HepG2 (cell line): ENCODE measurements around the gene TTC22. TPM values are rescaled to one million over a fixed set of nuclear protein-coding genes. Genes with fewer than 3 reads are reported as not detected.
A peak's percentile ranks its signal among the peaks of the same experiment; 100 is the strongest.

Experiments
- BHLHE40 ChIP-seq: IDR thresholded peaks from 2 replicates; pipeline ENCODE4 v1.6.1; 2011; ENCODE audit warnings: low read length, improper control_type of control experiment
- DPF2 ChIP-seq: sonication (generic); formaldehyde crosslinking; IDR thresholded peaks from 2 replicates; pipeline ENCODE4 v1.4.0; 2020; ENCODE audit warnings: mild to moderate bottlenecking, low read depth, missing genetic modification reagents, borderline replicate concordance
- KDM5B ChIP-seq: sonication (generic); formaldehyde crosslinking; IDR thresholded peaks from 2 replicates; pipeline ENCODE4 v1.4.0; 2020; ENCODE audit warnings: missing genetic modification reagents, mild to moderate bottlenecking, borderline replicate concordance
- POLR2AphosphoS5 ChIP-seq: IDR thresholded peaks from 2 replicates; pipeline ENCODE4 v1.6.1; 2012; ENCODE audit warnings: low read depth, low read length
- PRPF4 ChIP-seq: fragments of 200-400 bp; formaldehyde crosslinking; IDR thresholded peaks from 2 replicates; pipeline ENCODE4 v1.6.1; 2016; ENCODE audit warnings: low read length, low read depth; ENCODE audit not compliant: poor library complexity, severe bottlenecking
- RBM39 ChIP-seq: fragments of 200-400 bp; formaldehyde crosslinking; IDR thresholded peaks from one replicate; pipeline ENCODE4 v1.6.1; 2018; ENCODE audit warnings: antibody characterized with exemption, mild to moderate bottlenecking, low read depth, low read length; ENCODE audit not compliant: poor library complexity, severe bottlenecking
- RORA ChIP-seq: sonication (generic); formaldehyde crosslinking; IDR thresholded peaks from 2 replicates; pipeline ENCODE4 v1.5.0; 2020; ENCODE audit warnings: mild to moderate bottlenecking, missing genetic modification reagents, moderate library complexity
- SOX13 ChIP-seq, 3 experiments: fragments of 450-650 bp in 1 of 3; sonication (generic) in 1 of 3; formaldehyde crosslinking in 1 of 3; IDR thresholded peaks in 2 of 3; conservative IDR thresholded peaks in 1 of 3; 2 replicates each; pipeline versions ENCODE4 v1.5.0 to v1.6.1; 2016 to 2020; ENCODE audit warnings: antibody characterized with exemption in 1 of 3, mild to moderate bottlenecking in 1 of 3, missing compliant biosample characterization in 1 of 3, missing genetic modification reagents in 1 of 3, moderate library complexity in 1 of 3
- ZKSCAN5 ChIP-seq: sonication (generic); formaldehyde crosslinking; IDR thresholded peaks from 2 replicates; pipeline ENCODE4 v1.5.1; 2020; ENCODE audit warnings: mild to moderate bottlenecking, missing genetic modification reagents
- ZNF556 ChIP-seq: sonication (generic); formaldehyde crosslinking; IDR thresholded peaks from 2 replicates; pipeline ENCODE4 v1.4.0; 2020; ENCODE audit warnings: mild to moderate bottlenecking, missing genetic modification reagents, borderline replicate concordance
- ZNF670 ChIP-seq: sonication (generic); formaldehyde crosslinking; IDR thresholded peaks from 2 replicates; pipeline ENCODE4 v1.8.0; 2022; ENCODE audit warnings: mild to moderate bottlenecking, missing genetic modification reagents, borderline replicate concordance
- polyA plus RNA-seq, 8 experiments: library from polyadenylated mRNA; depleted of rRNA in 3 of 8; stranded (reverse) in 7 of 8; unstranded in 1 of 8; fragments of >200 nt; fragmentation: Illumina TruSeq in 4 of 8; extraction: Trizol in 4 of 8; gene quantifications; 2 replicates each; pipeline versions ENCODE4 v1.2.1 to v1.2.3, GENCODE V29; 2011 to 2016; ENCODE audit warnings: low read depth in 4 of 8, missing spikeins in 1 of 8, mixed read lengths in 1 of 8; ENCODE audit not compliant: insufficient read depth in 1 of 8
- total RNA-seq, 5 experiments: library from RNA; depleted of rRNA; stranded (reverse); fragments of >200 nt; fragmentation: Illumina TruSeq; extraction: Trizol; gene quantifications; 2 replicates each; pipeline ENCODE4 v1.2.3, GENCODE V29; 2016; ENCODE audit warnings: low read depth in 1 of 5
- TF ChIP-seq, protein P1 (sequence below): sonication (generic); formaldehyde crosslinking; IDR thresholded peaks from 2 replicates; pipeline ENCODE4 v1.5.1; 2020; ENCODE audit warnings: missing genetic modification reagents, mild to moderate bottlenecking, borderline replicate concordance
- TF ChIP-seq, protein P2 (sequence below): IDR thresholded peaks from 2 replicates; pipeline ENCODE4 v1.6.1; 2018; ENCODE audit warnings: missing genetic modification reagents, mild to moderate bottlenecking, missing compliant biosample characterization
- TF ChIP-seq, protein P3 (sequence below): sonication (generic); formaldehyde crosslinking; IDR thresholded peaks from 2 replicates; pipeline ENCODE4 v1.4.0; 2020; ENCODE audit warnings: mild to moderate bottlenecking, low read depth, missing genetic modification reagents
- TF ChIP-seq, protein P4 (sequence below): sonication (generic); formaldehyde crosslinking; IDR thresholded peaks from 2 replicates; pipeline ENCODE4 v1.4.0; 2020; ENCODE audit warnings: mild to moderate bottlenecking, missing genetic modification reagents, borderline replicate concordance
- TF ChIP-seq, protein P5 (sequence below): IDR thresholded peaks from 2 replicates; pipeline ENCODE4 v1.6.1; 2016; ENCODE audit warnings: mild to moderate bottlenecking, missing biosample characterization, missing genetic modification reagents
- TF ChIP-seq, protein P6 (sequence below): sonication (generic); formaldehyde crosslinking; IDR thresholded peaks from 2 replicates; pipeline ENCODE4 v1.8.1; 2023; ENCODE audit warnings: mild to moderate bottlenecking, moderate library complexity, missing genetic modification reagents

Gene TTC22
- total and polyA plus RNA-seq, 2 of the 13 experiments (the other 11 are each of a cell fraction or from before 2014, with no cell fraction given): not detected

DNA sequence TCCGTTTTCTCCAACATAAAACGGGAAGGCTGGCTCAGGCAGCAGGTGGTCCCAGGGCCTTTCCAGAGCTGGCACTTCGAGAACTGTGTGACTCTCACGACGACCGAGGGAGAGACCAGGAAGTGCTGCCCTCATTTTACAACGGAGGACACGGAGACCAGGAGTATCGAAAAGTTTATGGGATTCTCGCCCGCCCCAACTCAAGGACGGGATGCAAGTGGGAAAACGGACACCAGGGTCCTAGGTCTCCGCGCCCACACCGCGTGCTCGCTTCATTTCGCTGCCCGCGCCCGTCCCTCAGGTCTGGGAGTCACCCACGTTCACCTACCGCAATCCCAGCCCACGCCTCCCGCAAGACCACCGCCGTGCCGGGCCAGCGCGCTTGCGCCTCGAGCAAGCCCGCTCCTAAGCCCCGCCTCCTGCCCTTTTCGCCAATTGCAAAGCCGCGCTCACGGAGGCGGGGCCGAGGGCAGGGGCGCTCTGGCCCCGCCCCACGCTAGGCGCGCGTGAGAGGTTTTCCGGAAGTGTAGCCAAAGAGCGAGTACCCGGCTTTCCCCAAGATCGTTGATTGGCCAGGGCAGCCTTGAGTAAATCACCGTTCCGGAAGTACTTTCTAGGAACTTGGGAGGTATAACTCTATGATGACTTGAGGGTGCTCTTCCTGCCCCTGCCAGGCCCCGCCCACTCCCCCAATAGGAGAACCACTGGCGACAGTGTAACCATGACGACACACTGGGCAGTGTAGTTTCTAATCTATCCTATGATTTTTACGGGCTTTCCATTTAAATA is 36.8 kb downstream of the TTC22 start, which contains the start of gene PARS2 (continued):
- TF ChIP-seq, protein P1, sequence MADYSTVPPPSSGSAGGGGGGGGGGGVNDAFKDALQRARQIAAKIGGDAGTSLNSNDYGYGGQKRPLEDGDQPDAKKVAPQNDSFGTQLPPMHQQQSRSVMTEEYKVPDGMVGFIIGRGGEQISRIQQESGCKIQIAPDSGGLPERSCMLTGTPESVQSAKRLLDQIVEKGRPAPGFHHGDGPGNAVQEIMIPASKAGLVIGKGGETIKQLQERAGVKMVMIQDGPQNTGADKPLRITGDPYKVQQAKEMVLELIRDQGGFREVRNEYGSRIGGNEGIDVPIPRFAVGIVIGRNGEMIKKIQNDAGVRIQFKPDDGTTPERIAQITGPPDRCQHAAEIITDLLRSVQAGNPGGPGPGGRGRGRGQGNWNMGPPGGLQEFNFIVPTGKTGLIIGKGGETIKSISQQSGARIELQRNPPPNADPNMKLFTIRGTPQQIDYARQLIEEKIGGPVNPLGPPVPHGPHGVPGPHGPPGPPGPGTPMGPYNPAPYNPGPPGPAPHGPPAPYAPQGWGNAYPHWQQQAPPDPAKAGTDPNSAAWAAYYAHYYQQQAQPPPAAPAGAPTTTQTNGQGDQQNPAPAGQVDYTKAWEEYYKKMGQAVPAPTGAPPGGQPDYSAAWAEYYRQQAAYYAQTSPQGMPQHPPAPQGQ (CRISPR knock-in tag): no peak
- no peak for TF ChIP-seq RBM39
- TF ChIP-seq, protein P2, sequence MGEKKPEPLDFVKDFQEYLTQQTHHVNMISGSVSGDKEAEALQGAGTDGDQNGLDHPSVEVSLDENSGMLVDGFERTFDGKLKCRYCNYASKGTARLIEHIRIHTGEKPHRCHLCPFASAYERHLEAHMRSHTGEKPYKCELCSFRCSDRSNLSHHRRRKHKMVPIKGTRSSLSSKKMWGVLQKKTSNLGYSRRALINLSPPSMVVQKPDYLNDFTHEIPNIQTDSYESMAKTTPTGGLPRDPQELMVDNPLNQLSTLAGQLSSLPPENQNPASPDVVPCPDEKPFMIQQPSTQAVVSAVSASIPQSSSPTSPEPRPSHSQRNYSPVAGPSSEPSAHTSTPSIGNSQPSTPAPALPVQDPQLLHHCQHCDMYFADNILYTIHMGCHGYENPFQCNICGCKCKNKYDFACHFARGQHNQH (CRISPR knock-in tag): peak; percentile 82
- TF ChIP-seq ZNF556 (CRISPR knock-in tag): no peak
- peak; percentile 90 for TF ChIP-seq POLR2AphosphoS5
- no peak for TF ChIP-seq RORA (CRISPR knock-in tag)
- no peak for TF ChIP-seq SOX13 (IDR thresholded peaks at IDR 0.05)
- 0 out of 4 replicates have a peak, but pooled peaks of 1 of the 2 experiments have one; percentile 6 for TF ChIP-seq SOX13 (CRISPR knock-in tag; conservative IDR thresholded peaks at IDR 0.05 in 1 of 2, IDR thresholded peaks at IDR 0.05 in 1 of 2)
- TF ChIP-seq, protein P3, sequence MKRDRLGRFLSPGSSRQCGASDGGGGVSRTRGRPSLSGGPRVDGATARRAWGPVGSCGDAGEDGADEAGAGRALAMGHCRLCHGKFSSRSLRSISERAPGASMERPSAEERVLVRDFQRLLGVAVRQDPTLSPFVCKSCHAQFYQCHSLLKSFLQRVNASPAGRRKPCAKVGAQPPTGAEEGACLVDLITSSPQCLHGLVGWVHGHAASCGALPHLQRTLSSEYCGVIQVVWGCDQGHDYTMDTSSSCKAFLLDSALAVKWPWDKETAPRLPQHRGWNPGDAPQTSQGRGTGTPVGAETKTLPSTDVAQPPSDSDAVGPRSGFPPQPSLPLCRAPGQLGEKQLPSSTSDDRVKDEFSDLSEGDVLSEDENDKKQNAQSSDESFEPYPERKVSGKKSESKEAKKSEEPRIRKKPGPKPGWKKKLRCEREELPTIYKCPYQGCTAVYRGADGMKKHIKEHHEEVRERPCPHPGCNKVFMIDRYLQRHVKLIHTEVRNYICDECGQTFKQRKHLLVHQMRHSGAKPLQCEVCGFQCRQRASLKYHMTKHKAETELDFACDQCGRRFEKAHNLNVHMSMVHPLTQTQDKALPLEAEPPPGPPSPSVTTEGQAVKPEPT (CRISPR knock-in tag): no peak
- TF ChIP-seq, protein P4, sequence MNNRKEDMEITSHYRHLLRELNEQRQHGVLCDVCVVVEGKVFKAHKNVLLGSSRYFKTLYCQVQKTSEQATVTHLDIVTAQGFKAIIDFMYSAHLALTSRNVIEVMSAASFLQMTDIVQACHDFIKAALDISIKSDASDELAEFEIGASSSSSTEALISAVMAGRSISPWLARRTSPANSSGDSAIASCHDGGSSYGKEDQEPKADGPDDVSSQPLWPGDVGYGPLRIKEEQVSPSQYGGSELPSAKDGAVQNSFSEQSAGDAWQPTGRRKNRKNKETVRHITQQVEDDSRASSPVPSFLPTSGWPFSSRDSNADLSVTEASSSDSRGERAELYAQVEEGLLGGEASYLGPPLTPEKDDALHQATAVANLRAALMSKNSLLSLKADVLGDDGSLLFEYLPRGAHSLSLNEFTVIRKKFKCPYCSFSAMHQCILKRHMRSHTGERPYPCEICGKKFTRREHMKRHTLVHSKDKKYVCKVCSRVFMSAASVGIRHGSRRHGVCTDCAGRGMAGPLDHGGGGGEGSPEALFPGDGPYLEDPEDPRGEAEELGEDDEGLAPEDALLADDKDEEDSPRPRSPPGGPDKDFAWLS (CRISPR knock-in tag): no peak
- no peak for TF ChIP-seq PRPF4
- no peak for TF ChIP-seq DPF2
- TF ChIP-seq, protein P5, sequence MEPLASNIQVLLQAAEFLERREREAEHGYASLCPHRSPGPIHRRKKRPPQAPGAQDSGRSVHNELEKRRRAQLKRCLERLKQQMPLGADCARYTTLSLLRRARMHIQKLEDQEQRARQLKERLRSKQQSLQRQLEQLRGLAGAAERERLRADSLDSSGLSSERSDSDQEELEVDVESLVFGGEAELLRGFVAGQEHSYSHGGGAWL (CRISPR knock-in tag): peak; percentile 62; the same call in 1 of the 2 replicates
- peak; percentile 82; the same call in 1 of the 2 replicates for TF ChIP-seq KDM5B (CRISPR knock-in tag)
- peak; percentile 57 for TF ChIP-seq BHLHE40
- TF ChIP-seq ZKSCAN5 (CRISPR knock-in tag): no peak
- no peak; the same call in 1 of the 2 replicates for TF ChIP-seq ZNF670 (CRISPR knock-in tag)
- TF ChIP-seq, protein P6, sequence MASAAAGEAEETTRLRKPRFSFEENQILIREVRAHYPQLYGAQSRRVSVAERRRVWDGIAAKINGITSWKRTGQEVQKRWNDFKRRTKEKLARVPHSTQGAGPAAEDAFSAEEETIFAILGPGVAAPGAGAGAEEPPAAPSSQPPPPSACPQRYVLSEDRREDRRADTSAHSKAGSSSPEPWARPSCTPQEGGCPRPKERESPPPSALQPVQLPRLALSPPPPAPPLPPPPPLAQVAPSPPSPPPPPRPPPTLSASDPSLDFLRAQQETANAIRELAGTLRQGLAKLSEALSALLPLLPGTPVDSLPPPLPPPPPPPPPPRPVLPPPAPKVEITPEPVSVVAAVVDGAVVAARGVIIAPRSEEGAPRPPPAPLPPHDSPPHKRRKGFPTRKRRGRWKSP (CRISPR knock-in tag): no peak
